Measurements from ENCODE around the gene PLXNA2.

DNA sequence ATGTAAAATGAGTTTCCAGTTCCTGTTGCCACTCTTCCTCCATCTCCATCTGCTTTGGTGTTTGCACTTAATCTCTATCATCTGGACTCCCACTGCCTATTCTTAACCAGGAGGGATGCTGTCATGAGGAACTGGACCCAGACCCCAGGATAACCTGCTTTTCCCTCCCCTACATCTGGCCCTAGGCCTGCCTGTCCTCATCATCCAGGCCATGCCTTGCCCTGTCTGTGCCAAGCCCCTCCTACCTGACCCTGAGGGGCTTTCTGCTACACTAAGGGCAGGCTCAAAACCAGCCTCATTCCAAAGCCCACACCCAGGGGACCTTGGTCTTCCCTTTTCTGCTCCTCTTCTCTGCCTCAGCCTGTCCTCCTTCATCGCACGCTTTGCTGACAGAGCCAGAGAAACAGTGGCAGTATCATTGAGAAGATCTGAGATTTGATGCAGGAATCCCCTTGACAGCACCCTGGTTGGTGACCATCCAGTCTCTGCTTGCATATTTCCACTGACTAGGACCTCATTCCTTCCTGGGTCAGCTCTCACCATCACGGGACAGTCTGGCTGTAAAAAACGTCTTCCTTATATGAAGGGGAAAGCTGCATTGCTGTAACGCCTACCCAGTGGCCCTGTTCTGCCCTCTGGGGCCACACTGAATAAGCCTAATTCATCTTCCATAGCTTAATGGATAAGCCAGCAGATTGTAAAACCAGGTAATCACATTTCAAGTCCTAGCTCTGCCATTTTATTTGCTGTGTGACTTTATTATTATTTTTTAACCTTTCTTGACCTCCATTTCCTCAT, 38.8 kb downstream of the PLXNA2 start:
- TF ChIP-seq POLR2A (IDR thresholded peaks at IDR 0.05): no peak
- TF ChIP-seq, protein P1, sequence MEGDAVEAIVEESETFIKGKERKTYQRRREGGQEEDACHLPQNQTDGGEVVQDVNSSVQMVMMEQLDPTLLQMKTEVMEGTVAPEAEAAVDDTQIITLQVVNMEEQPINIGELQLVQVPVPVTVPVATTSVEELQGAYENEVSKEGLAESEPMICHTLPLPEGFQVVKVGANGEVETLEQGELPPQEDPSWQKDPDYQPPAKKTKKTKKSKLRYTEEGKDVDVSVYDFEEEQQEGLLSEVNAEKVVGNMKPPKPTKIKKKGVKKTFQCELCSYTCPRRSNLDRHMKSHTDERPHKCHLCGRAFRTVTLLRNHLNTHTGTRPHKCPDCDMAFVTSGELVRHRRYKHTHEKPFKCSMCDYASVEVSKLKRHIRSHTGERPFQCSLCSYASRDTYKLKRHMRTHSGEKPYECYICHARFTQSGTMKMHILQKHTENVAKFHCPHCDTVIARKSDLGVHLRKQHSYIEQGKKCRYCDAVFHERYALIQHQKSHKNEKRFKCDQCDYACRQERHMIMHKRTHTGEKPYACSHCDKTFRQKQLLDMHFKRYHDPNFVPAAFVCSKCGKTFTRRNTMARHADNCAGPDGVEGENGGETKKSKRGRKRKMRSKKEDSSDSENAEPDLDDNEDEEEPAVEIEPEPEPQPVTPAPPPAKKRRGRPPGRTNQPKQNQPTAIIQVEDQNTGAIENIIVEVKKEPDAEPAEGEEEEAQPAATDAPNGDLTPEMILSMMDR (IDR thresholded peaks at IDR 0.05): no peak
